Caco-2 (cell line): ENCODE results near the gene LAPTM4A. TPM values are rescaled to one million over a fixed set of nuclear protein-coding genes. Genes with fewer than 3 reads are reported as not detected.

Experiments
- BruUV-seq: library from RNA; stranded (reverse); fragments of 400-500 nt; replicated peaks from 2 replicates; lab custom pipeline; 2021; lab: Mats Ljungman, UMichigan
- CTCF ChIA-PET: fragments of 300-600 bp; sonication (Branson Sonifier 250); formaldehyde crosslinking; loops from one replicate; lab custom pipeline; 2022; ENCODE audit warnings: antibody characterized with exemption; lab: Charles Lee
- POLR2A ChIA-PET: fragments of 300-600 bp; sonication (Branson Sonifier 250); formaldehyde crosslinking; loops from one replicate; lab custom pipeline; 2022; ENCODE audit warnings: antibody characterized with exemption; lab: Charles Lee
- DNase-seq, 2 experiments: peaks; one replicate each; pipeline versions ENCODE4 v3.0.0 to v3.0.0-alpha.2; 2020 to 2022
- H3K27me3 ChIP-seq: replicated peaks from 2 replicates; pipeline ENCODE4 v1.6.0; 2011; ENCODE audit warnings: low read length; ENCODE audit not compliant: control insufficient read depth, insufficient read depth
- H3K36me3 ChIP-seq: 2 replicates; pipeline ENCODE4 v1.5.1; 2011; ENCODE audit warnings: low read length; ENCODE audit not compliant: control insufficient read depth, insufficient read depth
- H3K4me1 ChIP-seq: fragments of 250-450 bp; sonication (Bioruptor Pico); 2 replicates; pipeline ENCODE4 v1.5.1; 2020; ENCODE audit warnings: mild to moderate bottlenecking
- H3K4me3 ChIP-seq: 2 replicates; pipeline ENCODE4 v1.5.1; 2011; ENCODE audit warnings: low read depth, mild to moderate bottlenecking, control low read depth, low read length
- H3K9me3 ChIP-seq: fragments of 250-450 bp; sonication (Bioruptor Pico); 2 replicates; pipeline ENCODE4 v1.5.1; 2020; ENCODE audit warnings: mild to moderate bottlenecking, moderate library complexity
- H3K27ac Mint-ChIP-seq: one replicate; pipeline ENCODE4 v1.8.0; 2022; ENCODE audit warnings: mixed read lengths; ENCODE audit not compliant: unreplicated experiment
- H3K27me3 Mint-ChIP-seq: one replicate; pipeline ENCODE4 v1.8.0; 2022; ENCODE audit warnings: mixed read lengths; ENCODE audit not compliant: insufficient read depth, unreplicated experiment
- H3K36me3 Mint-ChIP-seq: one replicate; pipeline ENCODE4 v1.8.0; 2022; ENCODE audit warnings: mild to moderate bottlenecking, mixed read lengths; ENCODE audit not compliant: insufficient read depth, unreplicated experiment
- H3K4me1 Mint-ChIP-seq: one replicate; pipeline ENCODE4 v1.8.0; 2022; ENCODE audit warnings: low read depth, mixed read lengths; ENCODE audit not compliant: unreplicated experiment
- H3K4me3 Mint-ChIP-seq: one replicate; pipeline ENCODE4 v1.8.0; 2022; ENCODE audit warnings: mild to moderate bottlenecking, moderate library complexity, mixed read lengths; ENCODE audit not compliant: unreplicated experiment
- H3K9me3 Mint-ChIP-seq: one replicate; pipeline ENCODE4 v1.8.0; 2022; ENCODE audit warnings: mixed read lengths; ENCODE audit not compliant: unreplicated experiment
- intact Hi-C: fragments of 100-400 bp; cut with micrococcal nuclease; formaldehyde crosslinking; loops from one replicate; pipeline ENCODE4 v1.10.0; 2022; ENCODE audit not compliant: unreplicated experiment
- total RNA-seq: library from RNA; stranded (reverse); gene quantifications from 2 replicates; pipeline ENCODE4 v1.2.3, GENCODE V29; 2022
- TF ChIP-seq, protein P1 (sequence below), 2 experiments: fragments of 200-600 bp in 1 of 2; IDR thresholded peaks; 1 replicate in 1 of 2; 2 replicates in 1 of 2; pipeline versions ENCODE4 v1.5.1 to v1.8.0; 2011 to 2022; ENCODE audit warnings: antibody characterized with exemption in 1 of 2, control low read depth in 1 of 2, inconsistent platforms in 1 of 2, low read depth in 1 of 2, low read length in 1 of 2, mild to moderate bottlenecking in 1 of 2, moderate library complexity in 1 of 2; ENCODE audit not compliant: insufficient read depth in 1 of 2, severe bottlenecking in 1 of 2, unreplicated experiment in 1 of 2

LAPTM4A gene
- total RNA-seq, 1 experiment from 2014 or later: 140 TPM

DNA sequence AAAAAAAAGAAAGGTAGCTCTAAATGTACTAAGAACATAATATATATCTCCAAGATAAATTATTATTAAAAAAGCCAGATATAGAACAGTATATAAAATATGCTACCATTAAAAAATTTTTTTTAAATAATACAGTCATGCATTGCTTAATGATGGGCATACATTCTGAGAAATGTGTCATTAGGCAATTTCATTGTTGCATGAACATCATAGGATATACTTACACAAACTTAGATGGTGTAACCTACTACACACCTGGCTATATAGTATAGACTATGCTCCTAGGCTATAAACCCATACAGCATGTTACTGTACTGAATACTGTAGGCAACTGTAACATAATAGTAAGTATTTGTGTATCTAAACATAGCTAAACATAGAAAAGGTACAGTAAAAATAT lies 18.3 kb upstream of the LAPTM4A start:
- no peak for DNase-seq
- intact Hi-C loops: no loop called here
- Mint-ChIP-seq H3K27ac (no peak overlapping the region), H3K4me3 (no peak overlapping the region), H3K4me1 (peaks cover 16% of the 10 kb centered on the region), H3K27me3 (no peaks in the 10 kb centered on the region), H3K9me3 (no peaks in the 10 kb centered on the region), H3K36me3 (no peaks in the 10 kb centered on the region)
- TF ChIP-seq, protein P1, sequence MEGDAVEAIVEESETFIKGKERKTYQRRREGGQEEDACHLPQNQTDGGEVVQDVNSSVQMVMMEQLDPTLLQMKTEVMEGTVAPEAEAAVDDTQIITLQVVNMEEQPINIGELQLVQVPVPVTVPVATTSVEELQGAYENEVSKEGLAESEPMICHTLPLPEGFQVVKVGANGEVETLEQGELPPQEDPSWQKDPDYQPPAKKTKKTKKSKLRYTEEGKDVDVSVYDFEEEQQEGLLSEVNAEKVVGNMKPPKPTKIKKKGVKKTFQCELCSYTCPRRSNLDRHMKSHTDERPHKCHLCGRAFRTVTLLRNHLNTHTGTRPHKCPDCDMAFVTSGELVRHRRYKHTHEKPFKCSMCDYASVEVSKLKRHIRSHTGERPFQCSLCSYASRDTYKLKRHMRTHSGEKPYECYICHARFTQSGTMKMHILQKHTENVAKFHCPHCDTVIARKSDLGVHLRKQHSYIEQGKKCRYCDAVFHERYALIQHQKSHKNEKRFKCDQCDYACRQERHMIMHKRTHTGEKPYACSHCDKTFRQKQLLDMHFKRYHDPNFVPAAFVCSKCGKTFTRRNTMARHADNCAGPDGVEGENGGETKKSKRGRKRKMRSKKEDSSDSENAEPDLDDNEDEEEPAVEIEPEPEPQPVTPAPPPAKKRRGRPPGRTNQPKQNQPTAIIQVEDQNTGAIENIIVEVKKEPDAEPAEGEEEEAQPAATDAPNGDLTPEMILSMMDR (IDR thresholded peaks at IDR 0.05; ENCODE audit: insufficient read depth in 1 of 2, low read depth in 1 of 2, low read length in 1 of 2, severe bottlenecking in 1 of 2, unreplicated experiment in 1 of 2): no peak
- ChIA-PET CTCF (no interaction called here), POLR2A (no interaction called here)
- Histone ChIP-seq H3K27me3 (no peaks in the 10 kb centered on the region), H3K4me1 (peaks cover 22% of the 10 kb centered on the region), H3K4me3 (no peak overlapping the region), H3K36me3 (no peaks in the 10 kb centered on the region), H3K9me3 (no peaks in the 10 kb centered on the region)
- BruUV-seq: no TSS peak

DNA sequence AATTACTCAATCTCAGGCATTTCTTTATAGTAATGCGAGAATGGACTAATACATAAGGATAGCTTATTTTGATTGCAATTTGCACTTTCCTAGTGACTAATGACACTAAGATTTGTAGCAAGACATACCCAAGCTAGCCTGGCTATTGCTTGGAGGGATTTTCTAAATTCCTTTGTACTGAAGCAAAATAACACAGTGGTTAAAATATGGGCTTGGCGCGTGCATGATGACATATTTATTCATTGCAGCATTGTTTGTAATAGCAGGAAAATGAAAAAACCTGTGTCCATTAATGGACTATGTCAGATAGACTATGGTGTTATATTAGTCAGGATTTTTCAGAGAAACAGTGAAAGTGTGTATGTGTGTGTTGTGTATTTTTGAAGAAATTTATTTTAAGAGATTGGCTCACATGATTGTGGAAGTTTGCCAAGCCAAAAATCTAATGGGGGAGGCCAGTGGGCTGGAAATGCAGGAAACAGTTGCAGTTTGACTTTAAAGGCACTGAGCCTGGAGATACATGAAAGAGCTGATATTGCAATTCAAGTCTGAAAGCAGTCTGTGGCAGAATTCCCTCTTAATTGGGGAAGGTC lies 16.7 kb upstream of the LAPTM4A start:
- no peaks in the 10 kb centered on the region for H3K36me3 ChIP-seq
- H3K4me1 ChIP-seq: peaks cover 22% of the 10 kb centered on the region
- no peaks in the 10 kb centered on the region for H3K9me3 ChIP-seq
- BruUV-seq: no TSS peak
- intact Hi-C loops: no loop called here
- Mint-ChIP-seq H3K36me3 (no peaks in the 10 kb centered on the region), H3K4me3 (no peak overlapping the region), H3K27ac (no peak overlapping the region), H3K9me3 (no peaks in the 10 kb centered on the region), H3K27me3 (no peaks in the 10 kb centered on the region), H3K4me1 (peaks cover 11% of the 10 kb centered on the region)
- TF ChIP-seq, protein P1 (IDR thresholded peaks at IDR 0.05; ENCODE audit: insufficient read depth in 1 of 2, low read depth in 1 of 2, low read length in 1 of 2, severe bottlenecking in 1 of 2, unreplicated experiment in 1 of 2): no peak
- H3K4me3 ChIP-seq: no peak overlapping the region
- H3K27me3 ChIP-seq: no peaks in the 10 kb centered on the region
- ChIA-PET CTCF (no interaction called here), POLR2A (no interaction called here)
- DNase-seq: no peak

DNA sequence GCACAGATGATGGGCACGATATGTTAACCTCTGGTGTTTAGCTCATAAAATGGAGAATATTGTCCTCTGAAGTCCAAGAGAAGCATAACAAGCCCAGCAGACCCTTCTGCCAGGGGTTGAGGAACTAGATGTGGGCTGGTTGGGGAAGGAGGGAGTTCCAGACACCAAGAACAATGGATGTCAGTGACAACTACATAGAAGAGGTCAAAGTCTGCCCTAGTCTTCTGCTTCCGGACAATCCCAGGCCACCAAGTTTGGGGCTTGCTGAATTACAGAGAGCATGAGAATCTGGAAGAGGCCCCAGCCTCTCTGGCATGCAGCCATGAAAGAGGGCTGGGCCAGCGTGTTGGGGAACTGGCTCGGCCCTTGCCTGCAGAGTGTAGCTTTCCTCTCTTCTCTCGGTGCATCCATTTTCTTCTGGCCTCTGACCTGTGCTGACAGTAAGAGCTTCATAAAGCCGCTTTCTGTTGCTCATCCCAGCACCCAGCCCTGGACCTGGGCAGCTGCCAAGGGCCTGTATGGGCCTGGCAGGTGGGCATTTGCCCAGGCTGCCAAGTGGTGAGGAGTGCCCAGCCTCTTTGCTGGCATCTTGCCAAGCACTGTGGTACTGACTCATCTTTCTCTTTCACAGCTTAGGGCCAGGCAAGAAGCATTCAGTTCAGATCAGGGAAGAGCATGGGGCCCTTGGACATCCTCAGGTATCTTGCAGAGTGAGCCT lies 14.6 kb upstream of the LAPTM4A start:
- Mint-ChIP-seq H3K4me3 (no peak overlapping the region), H3K9me3 (no peaks in the 10 kb centered on the region), H3K27ac (no peak overlapping the region), H3K4me1 (no peaks in the 10 kb centered on the region), H3K27me3 (no peaks in the 10 kb centered on the region), H3K36me3 (no peaks in the 10 kb centered on the region)
- Histone ChIP-seq H3K27me3 (no peaks in the 10 kb centered on the region), H3K4me1 (peaks cover 7% of the 10 kb centered on the region; the same call in 1 of the 2 replicates), H3K9me3 (no peaks in the 10 kb centered on the region), H3K36me3 (no peaks in the 10 kb centered on the region), H3K4me3 (no peak overlapping the region)
- TF ChIP-seq, protein P1 (IDR thresholded peaks at IDR 0.05; ENCODE audit: insufficient read depth in 1 of 2, low read depth in 1 of 2, low read length in 1 of 2, severe bottlenecking in 1 of 2, unreplicated experiment in 1 of 2): no peak
- BruUV-seq: no TSS peak
- intact Hi-C loops: no loop called here
- ChIA-PET CTCF (interaction anchor here (1.2 kb wide), 1 partner anchor 15 kb away, joined by 3 read pairs; the partner anchor contains the start of gene LAPTM4A), POLR2A (interaction anchor here (0.6 kb wide), 1 partner anchor 15 kb away, joined by 3 read pairs; the partner anchor contains the start of gene LAPTM4A)
- DNase-seq: no peak
